Measurements from ENCODE around the gene JAGN1. TPM values are rescaled to one million over a fixed set of nuclear protein-coding genes. Genes with fewer than 3 reads are reported as not detected.
A peak's percentile ranks its signal among the peaks of the same experiment; 100 is the strongest.

JAGN1 gene
- total RNA-seq, 1 experiment from 2014 or later: 34.1 TPM

GRCh38 chr3:9932843-9933560 lies 42.6 kb downstream of the JAGN1 start:
- Histone ChIP-seq H3K4me1 (ENCODE audit: insufficient read depth, low read length) (peaks cover 33% of the 10 kb centered on the region), H3K27ac (ENCODE audit: low read length) (peak overlapping the region; percentile 84), H3K79me2 (ENCODE audit: low read length) (peaks cover 19% of the 10 kb centered on the region), H3K36me3 (ENCODE audit: low read depth, low read length) (peaks cover 17% of the 10 kb centered on the region), H3K9ac (ENCODE audit: low read length) (peak overlapping the region; percentile 81), H3K27me3 (ENCODE audit: low read length) (no peaks in the 10 kb centered on the region), H4K20me1 (ENCODE audit: low read length) (no peaks in the 10 kb centered on the region), H3F3A (ENCODE audit: low read length, unreplicated experiment) (no peaks in the 10 kb centered on the region), H3K4me2 (ENCODE audit: low read length) (peak overlapping the region; percentile 91), H3K4me3 (ENCODE audit: low read length) (peak overlapping the region; percentile 72), H3K9me3 (ENCODE audit: low read length) (no peaks in the 10 kb centered on the region), H2AFZ (ENCODE audit: low read length) (peak overlapping the region; percentile 67), H3K9me2 (replicated peaks; ENCODE audit: low read length) (no peaks in the 10 kb centered on the region)
- peak; percentile 84 for DNase-seq
- TF ChIP-seq CTCF (conservative IDR thresholded peaks at IDR 0.05; ENCODE audit: low read depth, low read length): peak; percentile 84
- no peak for TF ChIP-seq EZH2phosphoT487 (IDR thresholded peaks at IDR 0.05; ENCODE audit: borderline replicate concordance, low read length)
- POLR2A ChIA-PET (ENCODE audit: unreplicated experiment): interaction anchor here (0.6 to 1.9 kb wide), 5 partner anchors 13 to 113 kb away, joined by 4 to 25 read pairs (median 5); partner anchors contain the start of gene IL17RC
- ATAC-seq: peak; percentile 71
- CTCF ChIA-PET: interaction anchor here (0.5 to 2.0 kb wide), 12 partner anchors 10 to 344 kb away, joined by 3 to 24 read pairs (median 4); no protein-coding TSS in a partner anchor
- BruUV-seq (replicated peaks): TSS peak; percentile 57
- intact Hi-C loops (cut with micrococcal nuclease): loop anchor here (1.0 to 5.0 kb wide), 4 partner anchors 17 to 216 kb away; partner anchors contain the start of gene RPUSD3

- H3F3A ChIP-seq (ENCODE audit: low read length, unreplicated experiment): no peaks in the 10 kb centered on the region
- H3K9me2 ChIP-seq (replicated peaks; ENCODE audit: low read length): no peaks in the 10 kb centered on the region
- peak; percentile 80 for ATAC-seq
- H3K27me3 ChIP-seq (ENCODE audit: low read length): no peaks in the 10 kb centered on the region
- peaks cover 33% of the 10 kb centered on the region for H3K4me1 ChIP-seq (ENCODE audit: insufficient read depth, low read length)
- BruUV-seq (replicated peaks): no TSS peak
- peak within 1 kb of the TSS; percentile 84 for H3K27ac ChIP-seq (ENCODE audit: low read length)
- H3K9ac ChIP-seq (ENCODE audit: low read length): peak within 1 kb of the TSS; percentile 81
- intact Hi-C loops (cut with micrococcal nuclease): loop anchor here (1.0 to 5.0 kb wide), 4 partner anchors 17 to 216 kb away; partner anchors contain the start of gene RPUSD3
- TF ChIP-seq CTCF (conservative IDR thresholded peaks at IDR 0.05; ENCODE audit: low read depth, low read length) (no peak), EZH2phosphoT487 (IDR thresholded peaks at IDR 0.05; ENCODE audit: borderline replicate concordance, low read length) (no peak), EZH2 (IDR thresholded peaks at IDR 0.05; ENCODE audit: low read length, unreplicated experiment) (no peak)
- H3K79me2 ChIP-seq (ENCODE audit: low read length): peaks cover 19% of the 10 kb centered on the region
- H3K4me3 ChIP-seq (ENCODE audit: low read length): peak within 1 kb of the TSS; percentile 72
- H2AFZ ChIP-seq (ENCODE audit: low read length): peak within 1 kb of the TSS; percentile 84
- H3K36me3 ChIP-seq (ENCODE audit: low read depth, low read length): peaks cover 14% of the 10 kb centered on the region
- no peaks in the 10 kb centered on the region for H3K9me3 ChIP-seq (ENCODE audit: low read length)
- ChIA-PET POLR2A (ENCODE audit: unreplicated experiment) (interaction anchor here (0.8 to 1.9 kb wide), 3 partner anchors 12 to 36 kb away, joined by 4 to 25 read pairs (median 8); partner anchors contain the start of gene IL17RC), CTCF (interaction anchor here (0.5 to 2.0 kb wide), 4 partner anchors 13 to 218 kb away, joined by 3 to 24 read pairs (median 5); no protein-coding TSS in a partner anchor)
- DNase-seq: peak; percentile 97
- no peaks in the 10 kb centered on the region for H4K20me1 ChIP-seq (ENCODE audit: low read length)
- peak within 1 kb of the TSS; percentile 91 for H3K4me2 ChIP-seq (ENCODE audit: low read length)
Measured at GRCh38 chr3:9933561-9934234, 43.3 kb downstream of the JAGN1 start, which contains the start of gene CRELD1. CRELD1 (plus strand) TSS chr3:9933834; CDS start chr3:9934439, 605 bp downstream.

Measured in PC-3 (cell line).